ENCODE data around the gene UVRAG.

Gene UVRAG

DNA sequence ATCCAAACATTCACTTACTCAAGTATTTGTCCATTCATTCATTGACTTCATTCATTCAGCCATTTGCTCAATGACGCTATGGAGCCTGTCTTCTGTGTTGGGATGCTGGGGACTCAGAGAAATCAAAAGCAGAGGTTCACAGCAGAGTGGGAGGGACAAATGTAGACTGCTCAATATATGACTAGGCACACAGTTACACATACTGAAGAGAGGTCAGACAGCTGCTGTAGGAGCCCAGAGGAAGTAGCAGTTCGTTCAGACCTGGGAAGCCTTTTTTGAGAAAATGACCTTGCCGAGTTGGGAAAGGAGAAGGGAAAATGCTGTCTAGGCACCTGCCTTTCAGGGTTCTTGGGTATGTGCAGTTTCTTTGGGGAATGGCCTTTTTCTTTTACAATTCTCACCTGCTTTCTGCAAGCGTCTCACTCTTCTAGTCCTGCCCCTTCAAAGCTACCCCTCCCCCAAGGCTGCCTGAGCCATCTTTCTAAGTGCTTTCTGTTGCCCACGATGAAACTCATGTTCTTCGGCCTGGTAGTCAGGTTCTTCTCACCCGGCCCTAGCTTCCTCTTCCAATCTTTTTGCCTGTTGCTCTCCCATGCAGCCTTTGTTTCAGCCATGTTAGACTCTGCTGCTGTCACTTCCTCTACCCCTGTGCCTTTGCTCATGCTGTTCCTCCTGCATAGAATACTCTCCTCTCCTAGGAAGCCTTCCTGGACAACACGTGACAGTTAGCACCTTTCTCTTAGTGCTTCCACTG, 4.2 kb upstream of the UVRAG start:
- Histone ChIP-seq H3K4me2 (ENCODE audit: low read depth, low read length) (peak overlapping the region; percentile 18; the same call in 1 of the 2 replicates), H3K4me3 (ENCODE audit: low read length) (no peak overlapping the region), H3K9me2 (replicated peaks; ENCODE audit: insufficient read depth, low read length) (no peaks in the 10 kb centered on the region), H3K36me3 (replicated peaks; ENCODE audit: insufficient read depth, low read length) (no peaks in the 10 kb centered on the region), H3K27me3 (replicated peaks; ENCODE audit: insufficient read depth, low read length) (no peaks in the 10 kb centered on the region), H3K27ac (ENCODE audit: low read length) (peak overlapping the region; percentile 4; the same call in 1 of the 2 replicates), H2AFZ (ENCODE audit: low read length) (no peak overlapping the region), H4K20me1 (ENCODE audit: insufficient read depth, low read length) (no peaks in the 10 kb centered on the region), H3K79me2 (ENCODE audit: low read length) (peaks cover 5% of the 10 kb centered on the region), H3K9me3 (replicated peaks; ENCODE audit: insufficient read depth, low read length) (no peaks in the 10 kb centered on the region), H3K9ac (ENCODE audit: low read length) (no peak overlapping the region), H3F3A (ENCODE audit: insufficient read depth, low read length) (peaks cover 8% of the 10 kb centered on the region; the same call in 1 of the 2 replicates), H3K4me1 (ENCODE audit: low read length) (peaks cover 19% of the 10 kb centered on the region)
- DNase-seq, result no peak
- TF ChIP-seq CTCF (IDR thresholded peaks at IDR 0.05; ENCODE audit: low read length) (no peak), EZH2phosphoT487 (IDR thresholded peaks at IDR 0.05; ENCODE audit: low read length) (no peak), EZH2 (optimal IDR thresholded peaks at IDR 0.05; ENCODE audit: low read depth, low read length) (no peak)

- Histone ChIP-seq H4K20me1 (ENCODE audit: insufficient read depth, low read length) (0 out of 2 replicates have a peak, but pooled peaks cover 5% of the 10 kb centered on the region), H3K36me3 (replicated peaks; ENCODE audit: insufficient read depth, low read length) (no peaks in the 10 kb centered on the region), H3K79me2 (ENCODE audit: low read length) (peaks cover 12% of the 10 kb centered on the region), H3K4me2 (ENCODE audit: low read depth, low read length) (peak overlapping the region; percentile 18; the same call in 1 of the 2 replicates), H3F3A (ENCODE audit: insufficient read depth, low read length) (peaks cover 9% of the 10 kb centered on the region; the same call in 1 of the 2 replicates), H3K27me3 (replicated peaks; ENCODE audit: insufficient read depth, low read length) (no peaks in the 10 kb centered on the region), H2AFZ (ENCODE audit: low read length) (no peak overlapping the region), H3K9ac (ENCODE audit: low read length) (no peak overlapping the region), H3K4me1 (ENCODE audit: low read length) (peaks cover 26% of the 10 kb centered on the region), H3K4me3 (ENCODE audit: low read length) (no peak overlapping the region), H3K9me3 (replicated peaks; ENCODE audit: insufficient read depth, low read length) (no peaks in the 10 kb centered on the region), H3K27ac (ENCODE audit: low read length) (no peak overlapping the region), H3K9me2 (replicated peaks; ENCODE audit: insufficient read depth, low read length) (no peaks in the 10 kb centered on the region)
- TF ChIP-seq EZH2phosphoT487 (IDR thresholded peaks at IDR 0.05; ENCODE audit: low read length) (no peak), EZH2 (optimal IDR thresholded peaks at IDR 0.05; ENCODE audit: low read depth, low read length) (no peak), CTCF (IDR thresholded peaks at IDR 0.05; ENCODE audit: low read length) (no peak)
- no peak for DNase-seq
Measured at GRCh38 chr11:75811485-75811884, 3.5 kb upstream of the UVRAG start.

- peaks cover 20% of the 10 kb centered on the region for H3K79me2 ChIP-seq (ENCODE audit: low read length)
- H3F3A ChIP-seq (ENCODE audit: insufficient read depth, low read length), result peaks cover 9% of the 10 kb centered on the region; the same call in 1 of the 2 replicates
- no peak overlapping the region for H3K4me2 ChIP-seq (ENCODE audit: low read depth, low read length)
- H2AFZ ChIP-seq (ENCODE audit: low read length), result no peak overlapping the region
- H3K9ac ChIP-seq (ENCODE audit: low read length), result no peak overlapping the region
- 0 out of 2 replicates have a peak, but pooled peaks cover 6% of the 10 kb centered on the region for H4K20me1 ChIP-seq (ENCODE audit: insufficient read depth, low read length)
- no peaks in the 10 kb centered on the region for H3K9me2 ChIP-seq (replicated peaks; ENCODE audit: insufficient read depth, low read length)
- H3K9me3 ChIP-seq (replicated peaks; ENCODE audit: insufficient read depth, low read length), result no peaks in the 10 kb centered on the region
- H3K27me3 ChIP-seq (replicated peaks; ENCODE audit: insufficient read depth, low read length), result no peaks in the 10 kb centered on the region
- H3K4me1 ChIP-seq (ENCODE audit: low read length), result peaks cover 33% of the 10 kb centered on the region
- no peak for TF ChIP-seq CTCF (IDR thresholded peaks at IDR 0.05; ENCODE audit: low read length)
- H3K4me3 ChIP-seq (ENCODE audit: low read length), result no peak overlapping the region
- no peak overlapping the region for H3K27ac ChIP-seq (ENCODE audit: low read length)
- no peaks in the 10 kb centered on the region for H3K36me3 ChIP-seq (replicated peaks; ENCODE audit: insufficient read depth, low read length)
- no peak for DNase-seq
Measured at GRCh38 chr11:75812542-75813040, 2.4 kb upstream of the UVRAG start.
